Nephron (organoid): ENCODE measurements around the gene ABLIM2.

Experiments
- H3K27ac Mint-ChIP-seq, 3 experiments: 2 replicates each; pipeline ENCODE4 v1.8.0; 2020; ENCODE audit warnings: mixed read lengths in 3 of 3, mild to moderate bottlenecking in 2 of 3, moderate library complexity in 1 of 3
- H3K27me3 Mint-ChIP-seq: 2 replicates; pipeline ENCODE4 v1.8.0; 2021; ENCODE audit warnings: low read depth, mild to moderate bottlenecking, moderate library complexity, mixed read lengths
- H3K36me3 Mint-ChIP-seq: 2 replicates; pipeline ENCODE4 v1.8.0; 2020; ENCODE audit warnings: low read depth, mixed read lengths
- H3K4me1 Mint-ChIP-seq: 2 replicates; pipeline ENCODE4 v1.8.0; 2020; ENCODE audit warnings: mixed read lengths
- H3K4me3 Mint-ChIP-seq, 3 experiments: 2 replicates each; pipeline ENCODE4 v1.8.0; 2020; ENCODE audit warnings: mild to moderate bottlenecking in 3 of 3, mixed read lengths in 3 of 3, moderate library complexity in 2 of 3
- H3K9me3 Mint-ChIP-seq: 2 replicates; pipeline ENCODE4 v1.8.0; 2020; ENCODE audit warnings: mixed read lengths
- CTCF ChIP-seq, 3 experiments: fragments of 200-600 bp; sonication (generic); IDR thresholded peaks; one replicate each; pipeline ENCODE4 v1.5.0; 2021; ENCODE audit warnings: antibody characterized with exemption in 3 of 3; ENCODE audit not compliant: unreplicated experiment in 3 of 3

ABLIM2 gene

GRCh38 chr4:8174970-8175369, 16.4 kb upstream of the ABLIM2 start:
- TF ChIP-seq CTCF (IDR thresholded peaks at IDR 0.05; ENCODE audit: unreplicated experiment in 3 of 3) = no peak
- Mint-ChIP-seq H3K27ac (no peak overlapping the region), H3K27me3 (peaks cover 10% of the 10 kb centered on the region), H3K9me3 (no peaks in the 10 kb centered on the region), H3K4me1 (peaks cover 18% of the 10 kb centered on the region), H3K4me3 (no peak overlapping the region), H3K36me3 (no peaks in the 10 kb centered on the region)

GRCh38 chr4:8173492-8174242, 15.1 kb upstream of the ABLIM2 start:
- Mint-ChIP-seq H3K27ac (no peak overlapping the region), H3K4me1 (peaks cover 18% of the 10 kb centered on the region), H3K4me3 (no peak overlapping the region), H3K9me3 (peaks cover 3% of the 10 kb centered on the region), H3K36me3 (no peaks in the 10 kb centered on the region), H3K27me3 (peaks cover 17% of the 10 kb centered on the region)
- TF ChIP-seq CTCF (IDR thresholded peaks at IDR 0.05; ENCODE audit: unreplicated experiment in 3 of 3) = no peak

DNA sequence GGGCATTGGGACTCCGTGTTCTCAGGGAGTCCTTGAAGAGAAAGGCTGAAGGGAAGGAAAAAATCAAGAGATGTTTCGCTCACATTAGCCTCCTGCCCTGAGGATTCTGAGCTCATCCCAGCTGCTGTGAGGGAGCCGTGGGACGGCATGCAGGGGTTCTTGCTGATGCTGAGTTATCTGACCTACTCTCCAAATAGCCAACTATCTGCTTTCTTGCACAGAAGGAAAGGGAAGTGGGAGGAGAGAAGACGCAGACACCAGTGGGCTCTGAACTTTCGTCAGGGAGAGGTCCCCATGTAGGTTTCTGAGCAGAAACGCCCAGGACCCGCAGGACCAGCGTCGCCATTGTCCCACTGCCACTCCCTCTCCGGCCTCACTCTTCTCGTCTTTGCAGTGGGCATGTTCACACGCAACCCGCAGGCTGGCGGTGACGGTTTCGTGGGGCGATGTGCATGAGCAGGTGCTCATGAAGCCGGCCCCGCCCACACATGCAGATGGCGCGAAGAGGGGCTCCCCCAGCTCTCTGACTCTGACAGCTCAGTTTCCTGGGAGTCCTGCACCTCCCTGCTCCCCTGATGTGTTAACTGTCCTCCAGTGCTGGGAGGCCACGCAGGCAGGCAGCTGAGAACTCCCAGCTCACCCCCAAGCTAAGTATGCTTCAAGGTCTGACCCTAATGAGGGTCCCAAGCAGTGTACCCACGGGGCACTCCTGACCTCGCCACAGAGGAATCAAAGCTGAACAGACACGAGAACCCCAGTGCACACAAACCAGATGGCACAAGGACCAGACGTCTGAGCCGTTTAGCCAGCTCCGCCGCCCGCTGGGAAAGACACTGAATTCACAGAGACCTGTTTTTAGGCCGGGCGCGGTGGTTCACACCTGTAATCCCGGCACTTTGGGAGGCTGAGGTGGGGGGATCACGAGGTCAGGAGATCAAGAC, 13.6 kb upstream of the ABLIM2 start:
- no peak overlapping the region for H3K4me3 Mint-ChIP-seq
- no peak for TF ChIP-seq CTCF (IDR thresholded peaks at IDR 0.05; ENCODE audit: unreplicated experiment in 3 of 3)
- peaks cover 13% of the 10 kb centered on the region for H3K27me3 Mint-ChIP-seq
- peaks cover 7% of the 10 kb centered on the region for H3K4me1 Mint-ChIP-seq
- H3K36me3 Mint-ChIP-seq = no peaks in the 10 kb centered on the region
- no peak overlapping the region for H3K27ac Mint-ChIP-seq
- peaks cover 11% of the 10 kb centered on the region for H3K9me3 Mint-ChIP-seq

GRCh38 chr4:8171266-8171665, 12.7 kb upstream of the ABLIM2 start:
- Mint-ChIP-seq H3K9me3 (peaks cover 11% of the 10 kb centered on the region), H3K27ac (no peak overlapping the region), H3K27me3 (peaks cover 14% of the 10 kb centered on the region), H3K4me3 (no peak overlapping the region), H3K4me1 (no peaks in the 10 kb centered on the region), H3K36me3 (no peaks in the 10 kb centered on the region)
- no peak for TF ChIP-seq CTCF (IDR thresholded peaks at IDR 0.05; ENCODE audit: unreplicated experiment in 3 of 3)

DNA sequence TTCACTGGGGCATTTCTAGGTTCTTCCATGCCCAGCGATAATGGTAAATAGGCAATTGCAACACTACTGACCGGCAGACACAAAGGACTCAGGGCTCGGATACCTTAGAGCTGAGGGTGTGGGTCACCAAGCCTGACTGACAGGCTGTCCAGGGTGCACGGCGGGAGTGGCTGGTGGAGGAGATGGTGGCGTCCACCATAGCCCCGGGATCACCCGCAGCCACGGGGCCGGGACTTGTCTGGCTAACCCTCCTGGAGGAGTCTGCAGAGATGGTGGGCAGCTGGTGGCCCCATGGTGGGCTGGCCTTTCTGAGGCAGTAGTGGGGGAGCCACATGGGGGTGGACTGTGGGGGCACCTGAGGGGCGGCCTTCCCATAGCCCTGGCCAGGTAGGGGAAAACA, 11.7 kb upstream of the ABLIM2 start:
- H3K9me3 Mint-ChIP-seq = peaks cover 11% of the 10 kb centered on the region
- peaks cover 23% of the 10 kb centered on the region for H3K27me3 Mint-ChIP-seq
- H3K4me3 Mint-ChIP-seq = no peak overlapping the region
- TF ChIP-seq CTCF (IDR thresholded peaks at IDR 0.05; ENCODE audit: unreplicated experiment in 3 of 3) = no peak
- H3K27ac Mint-ChIP-seq = no peak overlapping the region
- peaks cover under 1% of the 10 kb centered on the region for H3K4me1 Mint-ChIP-seq
- no peaks in the 10 kb centered on the region for H3K36me3 Mint-ChIP-seq
